ENCODE results near the gene SPO11.

Gene SPO11, protein sequence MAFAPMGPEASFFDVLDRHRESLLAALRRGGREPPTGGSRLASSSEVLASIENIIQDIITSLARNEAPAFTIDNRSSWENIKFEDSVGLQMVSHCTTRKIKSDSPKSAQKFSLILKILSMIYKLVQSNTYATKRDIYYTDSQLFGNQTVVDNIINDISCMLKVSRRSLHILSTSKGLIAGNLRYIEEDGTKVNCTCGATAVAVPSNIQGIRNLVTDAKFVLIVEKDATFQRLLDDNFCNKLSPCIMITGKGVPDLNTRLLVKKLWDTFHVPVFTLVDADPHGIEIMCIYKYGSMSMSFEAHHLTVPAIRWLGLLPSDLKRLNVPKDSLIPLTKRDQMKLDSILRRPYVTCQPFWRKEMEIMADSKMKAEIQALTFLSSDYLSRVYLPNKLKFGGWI

DNA sequence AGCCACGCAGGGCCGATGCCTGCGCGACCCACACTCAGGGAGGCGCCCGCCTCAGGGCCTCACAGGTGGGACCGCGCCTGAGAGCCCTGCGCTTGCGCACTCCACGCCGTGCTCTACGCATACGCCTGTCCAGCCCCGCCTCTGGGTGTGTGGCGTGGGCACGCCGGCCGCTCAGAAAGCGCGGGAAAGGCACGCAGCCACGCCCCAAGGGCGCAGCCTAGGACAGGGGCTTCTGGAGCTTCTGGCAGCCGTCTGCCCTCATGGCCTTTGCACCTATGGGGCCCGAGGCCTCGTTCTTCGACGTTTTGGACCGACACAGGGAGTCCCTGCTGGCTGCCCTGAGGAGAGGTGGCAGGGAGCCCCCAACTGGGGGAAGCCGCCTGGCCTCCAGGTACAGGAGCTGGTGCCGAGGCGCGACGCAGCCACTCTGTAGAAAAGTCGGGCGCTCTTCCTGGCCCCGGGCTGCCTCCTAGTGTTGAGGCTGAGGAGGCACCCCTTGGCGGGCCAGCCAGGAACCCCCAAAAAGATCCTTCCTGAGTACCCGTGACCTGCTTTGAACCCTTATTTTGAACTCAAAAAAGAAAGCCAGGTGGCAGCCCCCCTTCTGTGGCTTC, at the start of gene SPO11:
TSS of gene SPO11 (plus strand) at position 196 of the 614 bp plus-strand sequence. CDS start at position 261, 65 bp downstream.
- DNase-seq (ENCODE audit: low read depth): no peak

DNA sequence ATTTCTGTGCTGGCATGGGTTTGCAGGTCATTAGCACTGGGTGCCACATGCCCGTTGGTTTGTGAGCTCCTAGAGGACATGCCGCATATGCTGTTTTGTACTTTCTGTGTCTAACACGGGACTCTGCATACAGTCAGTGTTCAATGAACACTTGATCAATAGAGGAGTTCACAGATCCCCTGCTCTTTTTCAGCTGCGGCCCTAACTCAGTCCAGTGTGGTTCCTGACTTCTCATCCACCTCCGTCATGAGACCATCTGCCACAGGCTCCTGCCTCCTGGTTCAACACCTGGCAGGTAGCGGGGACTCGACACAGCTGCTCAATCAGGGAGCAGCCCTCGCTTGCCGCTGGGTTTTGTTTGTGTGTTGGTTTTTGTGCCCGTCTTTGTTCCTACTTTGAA, 49.4 kb upstream of the SPO11 start:
- no peak for DNase-seq (ENCODE audit: low read depth)

DNA sequence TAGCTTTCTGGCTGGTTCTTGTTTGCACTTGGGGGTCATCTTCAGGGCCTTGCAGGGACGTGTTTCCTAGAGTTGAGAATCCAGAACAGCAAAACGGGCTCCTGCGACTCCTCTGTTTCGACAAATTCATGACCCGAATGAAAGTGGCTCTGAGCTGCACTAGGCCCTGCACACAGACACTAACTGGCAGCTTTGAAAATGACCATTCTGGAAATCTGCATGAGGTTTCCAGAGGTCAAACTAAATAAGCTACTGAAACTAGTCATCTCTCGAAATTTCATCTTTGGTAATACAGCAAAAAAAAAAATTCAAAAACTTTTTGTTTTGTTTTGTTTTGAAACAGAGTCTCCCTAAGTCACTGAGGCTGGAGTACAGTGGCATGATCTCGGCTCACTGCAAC, 47.7 kb upstream of the SPO11 start:
- DNase-seq (ENCODE audit: low read depth): no peak

DNA sequence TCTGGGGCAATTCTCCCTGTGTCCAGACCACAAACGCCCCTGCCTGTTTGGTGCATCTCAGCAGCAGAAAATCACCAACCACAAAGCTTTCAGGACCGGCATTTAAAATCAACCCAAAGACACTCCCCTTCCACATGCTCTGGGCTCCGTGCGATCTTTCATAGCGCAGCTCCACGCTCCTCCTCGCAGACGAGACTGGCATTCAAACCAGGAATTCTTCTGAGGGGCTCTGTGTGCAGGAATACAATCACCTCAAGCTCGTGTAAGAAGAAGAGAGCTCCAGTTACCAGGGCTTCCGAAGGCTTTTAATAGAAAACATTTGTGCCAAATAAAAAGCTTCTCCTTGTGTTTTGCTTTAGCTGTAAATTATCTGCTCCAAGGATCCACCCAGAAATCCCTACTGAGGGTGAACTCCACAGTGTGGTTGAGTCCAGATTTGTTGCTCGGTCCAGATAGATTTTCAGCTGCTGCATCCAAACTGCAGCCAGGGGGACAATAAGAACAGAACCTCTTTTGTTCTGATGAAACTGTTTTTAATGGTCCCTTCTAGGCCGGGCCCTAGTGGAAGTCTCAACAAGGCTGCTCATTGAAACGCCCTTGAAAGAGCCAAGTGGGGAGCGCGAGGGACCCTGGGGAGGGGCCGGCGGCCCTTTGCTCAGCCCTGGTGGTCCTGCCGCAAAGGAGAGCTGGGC, 46.8 kb upstream of the SPO11 start:
- no peak for DNase-seq (ENCODE audit: low read depth)

DNA sequence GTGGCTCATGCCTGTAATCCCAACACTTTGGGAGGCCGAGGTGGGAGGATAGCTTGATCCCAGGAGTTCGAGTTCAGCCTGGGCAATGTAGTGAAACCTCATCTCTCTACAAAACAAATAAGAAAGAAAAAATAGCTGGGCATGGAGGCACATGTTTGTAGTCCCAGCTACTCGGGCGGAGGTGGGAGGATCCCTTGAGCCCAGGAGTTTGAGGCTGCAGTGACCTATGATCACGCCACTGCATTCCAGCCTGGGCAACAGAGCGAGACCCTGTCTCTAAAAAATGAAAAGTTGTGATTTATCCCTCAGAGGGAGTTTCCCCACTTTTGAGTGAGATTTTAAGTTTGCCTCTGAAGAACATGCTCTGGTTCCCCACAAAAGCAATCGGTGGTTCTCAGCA, 45.7 kb upstream of the SPO11 start:
- DNase-seq (ENCODE audit: low read depth): no peak

DNA sequence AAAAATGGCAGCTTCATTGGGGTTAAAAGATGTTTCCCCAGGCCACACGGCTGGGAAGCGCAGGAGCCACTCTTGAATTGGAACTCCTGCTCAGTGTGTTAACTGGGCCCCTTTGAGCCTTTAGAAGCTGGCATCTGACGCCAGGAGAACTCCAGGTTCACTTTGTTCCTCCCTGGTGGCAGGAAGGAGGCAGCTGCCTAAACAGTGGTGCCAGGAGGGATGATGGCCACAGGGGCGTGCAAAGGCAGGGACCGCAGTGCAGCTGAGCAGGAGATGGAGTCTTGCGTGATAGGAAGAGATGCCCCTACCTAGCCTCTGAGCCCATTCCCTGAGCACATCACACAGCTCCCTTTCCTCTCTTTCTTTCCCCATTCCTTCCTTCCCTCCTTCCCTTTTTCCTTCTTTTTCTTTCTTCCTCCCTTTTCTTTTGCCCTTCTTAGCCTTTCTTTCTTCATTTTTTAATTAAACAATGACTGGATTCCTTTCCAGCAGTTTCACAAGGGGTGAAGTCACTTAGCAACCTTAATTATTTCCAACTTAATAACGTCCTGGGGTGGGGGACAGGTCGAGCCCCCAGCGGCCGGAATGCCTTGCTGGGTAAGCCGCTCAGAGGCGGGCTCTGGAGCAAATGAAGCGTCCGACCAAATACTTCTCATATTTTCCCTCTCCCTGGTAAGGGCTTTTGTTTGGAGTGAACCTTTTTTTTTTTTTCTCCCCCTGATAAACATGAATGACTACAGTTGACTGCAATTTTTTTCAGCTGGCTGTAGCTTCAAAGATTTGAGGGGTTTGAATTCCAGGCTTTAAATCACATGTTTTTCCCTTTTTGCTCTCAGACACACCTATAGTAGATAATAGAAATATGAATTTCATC, 42.4 kb upstream of the SPO11 start:
- no peak for DNase-seq (ENCODE audit: low read depth)

DNA sequence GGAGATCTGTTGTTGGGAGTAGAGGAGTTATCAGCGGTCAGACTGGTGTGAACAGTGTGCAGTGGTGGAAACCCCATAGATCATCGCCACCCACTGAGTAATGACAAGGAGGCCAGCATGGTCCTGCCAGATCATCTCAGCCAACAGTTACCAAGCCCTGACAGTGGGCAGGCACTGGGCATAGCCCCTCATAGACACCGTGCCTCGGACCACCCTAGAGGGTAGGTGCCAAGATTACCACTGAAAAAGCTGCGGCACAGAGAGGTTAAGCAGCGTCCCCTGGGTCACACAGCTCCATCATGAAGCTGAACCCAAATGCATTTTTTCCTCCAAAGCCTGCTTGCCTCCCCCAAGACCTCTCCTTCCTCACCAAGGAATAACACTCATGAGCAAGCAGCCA, 41.7 kb upstream of the SPO11 start:
- DNase-seq (ENCODE audit: low read depth): no peak

DNA sequence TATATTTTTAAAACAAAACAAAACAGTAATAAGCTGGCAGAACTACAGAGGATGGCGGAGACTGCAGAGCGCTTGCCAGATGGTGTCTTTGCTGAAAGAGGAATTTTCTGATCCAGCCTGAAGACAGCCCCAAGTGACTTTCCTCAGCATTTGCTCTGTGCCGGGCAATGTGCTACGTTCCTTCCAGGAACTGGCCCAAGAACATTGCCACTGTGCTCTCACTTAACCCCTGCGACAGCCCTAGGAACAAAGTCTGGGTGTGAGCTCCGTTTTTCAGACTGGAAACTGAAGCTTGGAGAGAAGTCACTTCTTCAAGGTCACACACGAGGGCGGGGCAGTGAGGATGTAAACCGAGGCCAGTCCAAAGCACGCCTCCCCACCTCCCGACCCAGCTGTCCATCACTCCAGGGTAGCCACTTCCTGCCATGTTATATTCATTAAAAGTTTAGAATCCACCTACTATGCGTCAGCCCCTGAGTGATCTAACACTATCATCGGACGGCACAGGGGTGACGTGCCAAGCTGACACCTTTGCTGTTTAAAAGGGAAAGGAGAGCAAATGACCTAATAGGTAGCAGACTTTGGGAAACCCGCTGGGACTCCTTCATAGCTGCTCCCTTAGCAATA, 40.8 kb upstream of the SPO11 start:
- no peak for DNase-seq (ENCODE audit: low read depth)

DNA sequence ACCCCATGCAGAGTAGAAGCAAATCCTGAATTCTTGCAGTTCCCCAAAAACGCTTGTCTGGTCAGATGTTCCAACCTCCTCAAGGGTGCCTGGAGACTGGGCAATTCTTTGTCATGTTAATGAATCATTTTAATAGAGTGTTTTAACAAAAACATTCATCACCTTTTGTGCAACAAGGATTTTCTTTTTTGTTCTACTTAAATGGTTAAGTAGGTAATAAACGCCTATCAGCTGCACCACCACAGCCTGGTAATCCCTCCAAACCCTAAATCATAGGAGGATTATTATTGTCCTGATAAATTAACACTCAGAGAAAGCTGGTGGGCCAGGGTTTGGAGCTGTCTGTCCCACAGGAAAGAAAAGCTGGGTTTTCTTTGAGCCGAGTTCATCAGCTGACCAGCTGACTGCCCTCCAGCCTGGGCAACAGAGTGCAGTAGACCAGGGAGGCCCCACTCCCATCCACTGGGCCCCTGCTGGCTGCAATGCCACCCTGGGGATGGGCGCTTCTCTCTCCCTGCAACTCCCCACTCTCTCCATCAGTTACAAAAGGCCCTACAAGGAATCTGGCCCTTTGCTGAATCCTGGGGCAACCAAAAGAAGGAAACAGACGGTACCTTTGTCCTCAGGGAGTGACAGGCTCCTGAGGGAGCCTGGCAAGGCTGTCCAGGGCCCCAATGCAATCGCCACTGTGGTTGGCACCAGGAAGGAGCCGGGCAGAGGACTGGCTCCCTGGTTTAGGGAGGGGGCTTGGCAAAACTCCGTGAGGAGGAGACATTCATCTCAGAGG, 40.0 kb upstream of the SPO11 start:
- DNase-seq (ENCODE audit: low read depth): no peak

DNA sequence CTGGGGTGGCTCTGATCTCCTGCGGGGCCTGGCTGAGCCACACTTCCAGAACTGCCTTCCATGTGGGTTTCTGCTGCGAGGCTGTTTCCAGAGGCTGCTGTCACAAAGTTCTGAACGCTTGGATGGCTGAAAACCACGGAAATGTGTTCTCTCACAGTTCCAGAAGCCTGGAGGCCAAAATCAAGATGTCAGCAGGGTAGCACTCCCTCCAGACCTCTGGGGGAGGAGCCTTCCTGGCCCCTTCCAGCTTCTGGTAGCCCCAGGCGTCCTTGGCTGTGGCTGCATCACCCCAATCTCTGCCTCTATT, 39.5 kb upstream of the SPO11 start:
- no peak for DNase-seq (ENCODE audit: low read depth)

DNA sequence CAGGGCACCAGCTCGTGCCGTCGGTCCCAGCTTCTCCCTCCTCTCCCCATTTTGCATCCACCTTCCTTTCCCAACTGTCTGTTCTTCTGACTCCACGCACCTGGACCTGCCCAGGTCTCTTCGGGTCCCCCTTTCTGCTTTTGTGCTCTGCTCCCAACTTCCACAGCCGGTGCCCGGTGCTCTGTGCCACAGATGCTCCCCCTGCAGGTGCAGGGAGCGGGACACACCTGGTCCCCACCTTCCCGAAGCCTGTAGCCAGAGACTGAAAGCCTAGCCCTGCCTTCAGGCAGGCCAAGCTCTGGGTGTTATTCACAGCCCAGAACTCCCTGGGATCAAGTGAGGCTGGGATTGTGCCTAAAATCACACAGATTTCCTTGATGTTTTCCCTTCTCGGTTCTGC, 38.6 kb upstream of the SPO11 start:
- DNase-seq (ENCODE audit: low read depth): no peak

DNA sequence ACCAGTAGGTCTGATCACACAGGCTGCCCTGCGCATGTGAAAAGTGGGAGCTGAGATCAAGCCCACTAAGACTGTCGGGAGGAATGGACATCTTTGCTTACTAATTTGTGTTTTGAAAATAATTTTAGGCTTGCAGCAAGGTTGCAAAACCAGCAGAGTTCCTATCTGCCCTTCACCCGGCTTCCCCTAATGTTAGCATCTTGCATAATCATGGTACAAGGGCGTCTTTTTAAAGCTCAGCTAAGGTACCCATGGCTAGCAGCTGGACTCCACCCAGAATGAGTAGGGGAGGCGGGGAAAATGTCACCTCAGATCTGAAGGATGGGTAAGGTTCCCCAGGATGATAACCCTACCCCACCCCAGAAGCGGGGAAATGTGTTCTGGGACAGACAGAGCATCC, 37.9 kb upstream of the SPO11 start:
- no peak for DNase-seq (ENCODE audit: low read depth)

DNA sequence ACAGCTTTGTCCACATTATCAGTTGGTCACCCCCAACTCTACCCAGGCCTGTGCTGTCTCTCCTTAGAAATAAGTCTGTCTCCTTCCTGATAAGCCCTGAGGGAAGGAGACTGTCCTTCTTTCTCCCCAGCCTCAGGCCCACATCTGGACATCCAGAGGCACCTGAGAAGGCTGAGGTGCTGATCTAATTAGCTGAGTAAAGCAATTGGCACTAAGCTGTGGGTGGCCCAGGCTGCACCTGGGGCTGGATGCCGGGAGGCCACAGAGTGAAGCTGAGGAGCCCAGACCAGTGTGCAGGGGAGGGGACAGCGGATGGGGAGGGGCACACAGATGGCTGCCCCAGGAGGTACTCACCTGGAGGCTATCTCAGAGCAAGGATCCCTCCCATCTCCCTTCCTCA, 37.0 kb upstream of the SPO11 start:
- no peak for DNase-seq (ENCODE audit: low read depth)

DNA sequence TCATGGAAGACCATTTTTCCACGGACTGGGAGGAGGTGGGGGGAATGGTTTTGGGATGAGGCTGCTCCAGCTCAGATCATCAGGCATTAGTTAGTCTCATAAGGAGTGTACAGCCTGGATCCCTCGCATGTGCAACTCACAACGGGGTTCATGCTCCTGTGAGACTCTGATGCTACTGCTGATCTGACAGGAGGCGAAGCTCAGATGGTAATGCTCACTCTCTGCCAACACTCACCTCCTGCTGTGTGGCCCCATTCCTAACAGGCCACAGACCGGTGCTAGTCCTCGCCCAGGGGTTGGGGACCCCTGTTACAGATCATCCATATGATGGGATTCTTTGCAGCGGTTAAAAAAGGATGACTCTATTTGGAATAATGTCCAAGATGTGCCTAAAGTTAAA, 35.6 kb upstream of the SPO11 start:
- no peak for DNase-seq (ENCODE audit: low read depth)

DNA sequence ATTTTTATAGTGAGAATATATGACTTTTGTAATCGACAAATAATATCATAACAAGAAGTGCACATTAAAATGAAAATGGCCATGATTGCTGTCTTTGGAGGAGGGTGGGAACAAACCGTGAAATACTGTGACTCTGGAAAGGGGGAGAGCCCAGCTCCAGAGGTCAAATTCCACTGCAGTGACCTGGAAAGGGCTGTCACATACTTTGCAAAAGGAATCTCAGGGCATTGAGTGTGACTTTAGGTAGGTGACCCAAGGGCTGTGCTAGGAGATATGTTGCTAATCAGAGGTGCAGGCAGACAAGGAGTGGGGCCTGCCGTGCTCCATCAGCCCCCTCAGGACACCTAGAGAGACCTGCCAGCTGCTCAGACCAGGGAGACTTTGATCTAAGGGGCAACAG, 35.1 kb upstream of the SPO11 start:
- no peak for DNase-seq (ENCODE audit: low read depth)

DNA sequence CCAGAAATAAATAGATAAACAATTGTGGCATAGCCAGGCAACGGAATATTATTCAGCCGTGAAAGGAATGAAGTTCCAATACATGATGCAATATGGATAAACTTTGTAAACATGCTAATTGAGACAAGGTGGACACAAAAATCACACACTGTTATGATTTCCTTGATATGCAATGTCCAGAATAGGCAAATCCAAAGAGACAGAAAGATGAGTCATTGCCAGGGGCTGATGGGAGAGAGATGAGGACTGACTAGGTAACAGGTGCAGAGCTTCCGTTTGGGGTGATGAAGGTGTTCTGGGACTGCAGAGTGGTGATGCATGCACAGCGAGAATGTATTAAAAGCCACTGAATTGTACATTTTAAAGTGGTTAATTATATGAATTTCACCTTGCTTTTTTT, 31.1 kb upstream of the SPO11 start:
- DNase-seq (ENCODE audit: low read depth): no peak

DNA sequence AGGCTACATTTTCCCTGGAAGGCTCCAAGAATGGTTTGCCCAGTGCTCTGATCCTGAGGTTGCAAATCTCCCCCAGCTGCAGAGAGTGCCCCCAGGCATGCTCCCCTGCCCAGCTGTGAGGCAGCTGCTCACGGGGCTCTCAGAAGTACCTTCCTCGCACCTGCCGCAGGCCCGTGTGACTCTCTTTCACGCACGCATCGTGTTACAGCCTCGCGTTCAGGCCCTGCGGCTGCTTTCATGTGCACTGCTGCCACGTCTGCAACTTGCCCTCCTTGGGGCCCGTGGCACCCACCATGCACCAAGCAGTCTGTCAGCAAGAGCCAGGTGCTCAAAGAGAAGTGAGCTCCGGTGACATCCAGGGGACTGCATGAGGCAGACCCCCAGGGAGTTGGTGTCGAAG, 28.6 kb upstream of the SPO11 start:
- no peak for DNase-seq (ENCODE audit: low read depth)

DNA sequence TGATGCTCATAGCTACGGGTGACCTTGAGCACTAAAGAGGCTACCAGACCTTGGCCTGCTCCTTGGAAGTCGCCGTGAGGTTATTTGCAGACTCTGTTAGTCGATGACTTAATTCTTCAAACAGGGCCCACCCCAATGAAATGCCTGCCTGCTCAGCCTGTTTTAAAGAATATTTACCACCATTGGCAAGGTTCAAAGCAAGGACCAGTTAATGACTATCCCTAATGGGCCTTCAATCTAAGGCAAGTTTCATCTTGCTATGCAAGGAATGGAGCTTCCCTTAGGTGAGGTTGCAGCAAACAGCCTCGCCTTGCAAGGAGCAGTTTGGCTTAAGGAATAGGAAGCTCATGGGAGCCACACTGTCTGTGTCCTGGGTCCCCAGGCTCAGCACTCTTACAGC, 22.9 kb upstream of the SPO11 start:
- no peak for DNase-seq (ENCODE audit: low read depth)

DNA sequence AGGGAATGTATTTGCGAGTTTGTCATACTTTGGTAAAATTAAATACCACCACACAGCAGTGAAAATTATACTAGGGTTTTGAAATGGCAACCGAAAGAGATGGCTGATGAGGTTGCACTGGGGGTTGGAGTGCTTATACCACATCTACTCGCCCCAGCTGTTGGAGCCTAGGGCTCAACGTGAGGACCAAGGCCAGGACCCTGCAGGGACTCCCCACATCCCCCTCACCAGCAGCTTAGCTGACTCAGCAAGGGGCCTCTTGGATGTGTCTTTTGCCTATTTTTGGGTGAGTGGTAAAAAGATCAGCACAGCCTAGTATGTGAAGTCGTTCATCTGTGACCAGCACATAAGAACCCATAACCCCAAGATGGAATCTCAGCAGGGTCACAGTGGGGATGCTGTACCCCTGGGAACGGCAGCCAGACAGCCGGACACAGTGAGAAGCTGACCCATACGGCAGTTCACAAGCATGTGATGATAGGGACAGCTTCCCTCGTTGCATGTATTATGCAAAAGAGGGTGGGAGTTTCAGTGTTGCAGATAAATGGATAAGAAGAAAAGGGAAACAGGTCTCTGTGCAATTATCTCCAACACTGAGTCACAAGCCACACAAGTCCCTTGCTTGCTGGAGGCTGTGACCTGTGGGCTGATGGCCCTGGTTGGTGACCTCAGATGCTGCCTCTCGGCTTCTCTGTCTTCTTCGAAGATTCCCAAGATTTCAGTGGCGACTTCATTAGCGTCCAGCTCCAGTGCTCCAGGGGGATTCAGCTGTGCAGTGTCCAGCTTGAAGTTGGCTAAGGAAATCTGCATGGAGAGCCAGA, 20.9 kb upstream of the SPO11 start:
- DNase-seq (ENCODE audit: low read depth): no peak

DNA sequence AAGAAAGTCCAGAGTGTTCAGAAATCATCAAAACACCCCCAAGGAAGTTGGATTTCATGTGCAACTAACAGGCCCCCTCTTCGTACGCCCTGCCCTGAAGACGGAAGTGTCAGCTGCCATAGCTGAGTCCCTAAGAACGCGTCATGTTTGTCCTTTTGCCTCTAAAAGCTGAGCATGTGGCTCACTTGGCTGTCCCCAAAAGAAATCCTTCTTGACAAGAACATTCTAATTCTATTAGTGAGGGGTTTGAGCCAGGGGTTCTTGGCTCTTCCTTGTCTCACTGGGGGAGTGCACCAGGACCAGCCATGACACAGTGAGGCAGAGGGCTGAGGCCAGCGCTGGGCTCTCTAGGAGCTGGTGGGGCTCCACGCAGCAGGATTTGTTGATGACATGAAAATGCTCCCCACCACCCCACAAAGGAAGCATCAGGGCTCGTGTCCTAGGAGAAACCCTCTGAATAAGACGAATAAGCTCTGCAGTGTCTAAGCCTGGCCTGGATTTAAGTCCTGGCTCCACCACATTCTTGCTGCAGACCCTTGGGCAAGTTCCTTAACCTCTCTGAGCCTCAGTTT, 20.0 kb upstream of the SPO11 start:
- no peak for DNase-seq (ENCODE audit: low read depth)
